Measurements from ENCODE around the gene COL6A6. TPM values are rescaled to one million over a fixed set of nuclear protein-coding genes. Genes with fewer than 3 reads are reported as not detected.

COL6A6 gene
- total and polyA plus RNA-seq, 2 donors (not counting 3 experiments of a cell fraction or from before 2014, with no cell fraction given), result not detected

DNA sequence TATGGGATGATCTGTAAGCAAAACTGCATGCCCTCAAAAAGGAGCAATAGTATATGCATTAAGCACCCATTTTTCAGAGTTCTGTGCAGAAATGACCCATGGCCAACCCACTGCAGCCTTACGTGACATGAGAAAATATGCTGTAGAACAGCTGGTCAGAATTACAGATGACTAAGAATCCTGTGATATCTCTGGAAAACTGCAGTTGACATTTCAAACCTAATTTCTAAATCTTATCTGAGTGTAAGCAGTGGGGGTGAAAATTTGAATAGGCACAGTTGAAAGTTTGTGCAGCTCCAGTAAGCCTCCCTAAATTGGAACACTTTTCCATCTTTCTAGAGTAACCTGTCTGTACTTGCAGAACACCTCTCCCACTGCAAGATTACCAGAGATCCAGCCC is 28.7 kb upstream of the COL6A6 start:
- Histone ChIP-seq H3K79me2 (ENCODE audit: control insufficient read depth, insufficient read depth, low read length) (no peaks in the 10 kb centered on the region), H3K4me2 (ENCODE audit: insufficient read depth, low read length) (no peak overlapping the region), H3K27ac (ENCODE audit: insufficient read depth, low read depth, low read length) (no peak overlapping the region), H3K4me3 (replicated peaks in 1 of 3; ENCODE audit: insufficient read depth in 1 of 3, low read depth in 1 of 3, low read length in 3 of 3) (no peak overlapping the region), H3K27me3 (ENCODE audit: control insufficient read depth in 2 of 2, insufficient read depth in 2 of 2, low read length in 2 of 2) (no peaks in the 10 kb centered on the region), H3K36me3 (ENCODE audit: control insufficient read depth in 2 of 2, extremely low read depth in 1 of 2, insufficient read depth in 2 of 2, low read length in 2 of 2) (no peaks in the 10 kb centered on the region), H3K9me3 (replicated peaks; ENCODE audit: control insufficient read depth, insufficient read depth, low read length) (no peaks in the 10 kb centered on the region), H3K9ac (replicated peaks; ENCODE audit: extremely low read depth, insufficient read depth, low read length) (no peak overlapping the region), H4K20me1 (replicated peaks; ENCODE audit: control insufficient read depth, extremely low read depth, insufficient read depth, low read length) (no peaks in the 10 kb centered on the region), H3K9me1 (replicated peaks; ENCODE audit: control insufficient read depth, extremely low read depth, insufficient read depth, low read length) (no peaks in the 10 kb centered on the region), H2AFZ (ENCODE audit: low read depth, low read length) (no peak overlapping the region), H3K4me1 (ENCODE audit: control insufficient read depth, extremely low read depth, insufficient read depth, low read length) (no peaks in the 10 kb centered on the region)
- DNase-seq (ENCODE audit: low read depth, low spot score), result no peak
- dilution Hi-C loops (cut with MboI; ENCODE audit: extremely low pct_ligation_motif_present, low sequenced_read_pairs) (no loop called here), intact Hi-C loops (cut with micrococcal nuclease) (no loop called here)
- no TSS peak for BruUV-seq (replicated peaks)
- FAIRE-seq, result no peak
- TF ChIP-seq MYC (IDR thresholded peaks at IDR 0.05; ENCODE audit: low read depth, low read length) (no peak), POLR2A (IDR thresholded peaks at IDR 0.05; ENCODE audit: low read depth, low read length) (no peak), POLR2AphosphoS5 (IDR thresholded peaks at IDR 0.05; ENCODE audit: insufficient read depth, low read depth, low read length) (no peak), GATA2 (IDR thresholded peaks at IDR 0.05; ENCODE audit: insufficient read depth, insufficient read length, low read depth, low read length) (no peak)
- ChIA-PET CTCF (no interaction called here), POLR2A (no interaction called here)

DNA sequence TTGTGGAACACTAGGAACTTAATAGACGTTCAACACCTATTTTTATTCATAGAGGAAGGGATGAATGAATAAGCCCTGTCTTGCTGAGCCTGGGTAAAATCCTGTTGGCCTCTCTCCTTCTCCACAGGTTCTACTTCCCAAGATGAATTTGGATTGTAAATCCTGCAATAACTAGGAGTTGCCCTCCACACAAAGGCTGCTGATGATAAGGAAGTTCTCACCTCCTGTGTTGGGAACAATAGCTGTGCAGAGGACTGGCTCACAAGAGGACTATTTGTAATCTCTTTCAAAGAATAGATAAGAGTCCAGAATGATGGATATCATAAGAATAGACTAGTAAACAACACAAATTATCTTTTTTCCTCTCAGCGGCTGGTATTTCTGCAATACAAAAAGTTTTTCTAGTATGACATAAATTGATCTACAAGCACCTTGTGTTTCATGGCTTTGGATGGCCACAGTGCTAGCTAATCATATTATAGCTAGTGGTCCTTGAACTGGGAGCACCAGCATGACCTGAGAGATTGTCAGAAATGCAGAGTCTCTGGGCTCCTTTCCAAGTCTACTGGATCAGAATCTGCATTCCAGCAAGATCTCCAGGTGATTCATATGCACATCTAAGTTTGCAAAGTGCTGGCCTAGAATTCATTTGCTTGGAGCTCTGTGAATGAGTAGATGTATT is 28.1 kb upstream of the COL6A6 start:
- no peaks in the 10 kb centered on the region for H4K20me1 ChIP-seq (replicated peaks; ENCODE audit: control insufficient read depth, extremely low read depth, insufficient read depth, low read length)
- no peak overlapping the region for H3K4me3 ChIP-seq (replicated peaks in 1 of 3; ENCODE audit: insufficient read depth in 1 of 3, low read depth in 1 of 3, low read length in 3 of 3)
- H2AFZ ChIP-seq (ENCODE audit: low read depth, low read length), result no peak overlapping the region
- DNase-seq (ENCODE audit: low read depth, low spot score), result no peak
- no peaks in the 10 kb centered on the region for H3K27me3 ChIP-seq (ENCODE audit: control insufficient read depth in 2 of 2, insufficient read depth in 2 of 2, low read length in 2 of 2)
- POLR2A ChIA-PET, result no interaction called here
- H3K4me2 ChIP-seq (ENCODE audit: insufficient read depth, low read length), result no peak overlapping the region
- intact Hi-C loops (cut with micrococcal nuclease) (no loop called here), dilution Hi-C loops (cut with MboI; ENCODE audit: extremely low pct_ligation_motif_present, low sequenced_read_pairs) (no loop called here)
- no peaks in the 10 kb centered on the region for H3K9me3 ChIP-seq (replicated peaks; ENCODE audit: control insufficient read depth, insufficient read depth, low read length)
- H3K4me1 ChIP-seq (ENCODE audit: control insufficient read depth, extremely low read depth, insufficient read depth, low read length), result no peaks in the 10 kb centered on the region
- TF ChIP-seq GATA2 (IDR thresholded peaks at IDR 0.05; ENCODE audit: insufficient read depth, insufficient read length, low read depth, low read length), result no peak
- TF ChIP-seq EZH2 (IDR thresholded peaks at IDR 0.05; ENCODE audit: borderline replicate concordance, low read depth, low read length, severe bottlenecking), result no peak
- TF ChIP-seq JUN (IDR thresholded peaks at IDR 0.05; ENCODE audit: borderline replicate concordance, insufficient read depth, insufficient read length, low read depth), result no peak
- no peak for TF ChIP-seq MYC (IDR thresholded peaks at IDR 0.05; ENCODE audit: low read depth, low read length)
- TF ChIP-seq POLR2AphosphoS5 (IDR thresholded peaks at IDR 0.05; ENCODE audit: insufficient read depth, low read depth, low read length), result no peak
- no peak for TF ChIP-seq MAX (IDR thresholded peaks at IDR 0.05; ENCODE audit: insufficient read depth, insufficient read length)
- TF ChIP-seq POLR2A (IDR thresholded peaks at IDR 0.05; ENCODE audit: low read depth, low read length), result no peak
- no peak for TF ChIP-seq CTCF (IDR thresholded peaks at IDR 0.05; ENCODE audit: extremely low read depth in 1 of 2, insufficient read depth in 1 of 2, low read depth in 1 of 2, low read length in 2 of 2)
- TF ChIP-seq FOS (IDR thresholded peaks at IDR 0.05; ENCODE audit: borderline replicate concordance, insufficient read depth, low read length), result no peak
- no peak for FAIRE-seq
- no peaks in the 10 kb centered on the region for H3K36me3 ChIP-seq (ENCODE audit: control insufficient read depth in 2 of 2, extremely low read depth in 1 of 2, insufficient read depth in 2 of 2, low read length in 2 of 2)
- CTCF ChIA-PET, result no interaction called here
- no TSS peak for BruUV-seq (replicated peaks)
- no peak overlapping the region for H3K27ac ChIP-seq (ENCODE audit: insufficient read depth, low read depth, low read length)
- H3K79me2 ChIP-seq (ENCODE audit: control insufficient read depth, insufficient read depth, low read length), result no peaks in the 10 kb centered on the region
- H3K9ac ChIP-seq (replicated peaks; ENCODE audit: extremely low read depth, insufficient read depth, low read length), result no peak overlapping the region
- no peaks in the 10 kb centered on the region for H3K9me1 ChIP-seq (replicated peaks; ENCODE audit: control insufficient read depth, extremely low read depth, insufficient read depth, low read length)

All from endothelial cell of umbilical vein (primary cell).